HG02943 (cell line): Measurements from ENCODE around the gene SLC1A2.

Experiments used
- ATAC-seq: cut with Tn5 transposase; IDR thresholded peaks from one replicate; pipeline ENCODE4 v1.9.1; 2021; ENCODE audit warnings: mild to moderate bottlenecking, low read depth, moderate library complexity; ENCODE audit not compliant: unreplicated experiment

The SLC1A2 gene

DNA sequence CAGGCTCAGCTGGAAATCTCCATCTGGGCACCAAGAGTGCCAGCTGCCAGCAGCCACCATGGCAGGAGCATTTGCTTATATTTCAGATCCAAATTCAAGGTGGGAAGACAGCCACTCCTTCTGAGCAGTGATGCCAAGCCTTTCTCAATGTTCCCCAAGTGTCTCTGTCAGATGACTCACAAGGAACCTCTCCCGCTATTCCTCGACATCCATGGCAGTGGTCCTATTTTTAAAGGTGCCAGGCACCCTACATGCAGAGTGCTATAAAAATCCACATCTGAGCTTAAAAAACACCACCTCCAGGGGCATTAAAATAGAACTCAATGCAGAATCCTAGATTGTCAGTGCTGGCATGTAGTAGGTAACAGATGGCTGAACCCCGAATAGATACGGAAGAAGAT lies 112.1 kb downstream of the SLC1A2 start:
- no peak for ATAC-seq

DNA sequence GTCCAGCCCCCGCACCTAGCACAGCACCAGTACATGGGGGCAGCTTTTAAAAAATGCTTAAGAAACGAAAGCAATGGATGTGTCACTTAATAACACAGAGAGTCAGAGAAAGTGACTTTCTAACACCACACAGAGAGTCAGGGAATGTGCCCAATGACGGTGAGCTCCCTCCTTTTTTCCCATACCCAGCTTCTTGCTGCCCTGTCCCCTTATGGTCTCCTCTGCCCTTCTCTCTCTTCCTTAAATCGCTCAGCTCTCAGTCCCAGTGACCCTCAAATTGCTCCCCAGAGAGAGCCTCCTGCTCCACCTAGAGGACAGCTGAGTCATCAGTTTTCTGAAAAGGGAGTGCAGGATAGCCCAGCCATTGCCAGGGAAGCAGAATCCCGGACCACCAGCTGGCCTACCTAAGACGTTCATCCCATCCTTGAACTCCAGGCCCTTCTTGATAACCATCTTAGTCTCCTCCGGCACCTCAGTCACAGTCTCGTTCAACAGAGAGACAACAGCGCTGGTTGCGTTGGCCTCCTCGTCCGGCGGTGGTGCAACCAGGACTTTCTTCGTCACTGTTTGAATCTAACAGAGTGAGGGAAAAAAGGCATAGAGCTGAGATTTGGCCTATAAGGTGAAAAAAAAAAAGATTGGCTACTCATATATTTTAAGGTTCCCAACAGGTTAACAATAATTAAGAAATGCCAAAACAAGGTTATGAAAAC lies 113.5 kb downstream of the SLC1A2 start:
- ATAC-seq = no peak

- no peak for ATAC-seq
These were observed 114.4 kb downstream of the SLC1A2 start for GRCh38 chr11:35304900-35305460.

GRCh38 chr11:35304386-35304775 lies 115.0 kb downstream of the SLC1A2 start:
- ATAC-seq = no peak

DNA sequence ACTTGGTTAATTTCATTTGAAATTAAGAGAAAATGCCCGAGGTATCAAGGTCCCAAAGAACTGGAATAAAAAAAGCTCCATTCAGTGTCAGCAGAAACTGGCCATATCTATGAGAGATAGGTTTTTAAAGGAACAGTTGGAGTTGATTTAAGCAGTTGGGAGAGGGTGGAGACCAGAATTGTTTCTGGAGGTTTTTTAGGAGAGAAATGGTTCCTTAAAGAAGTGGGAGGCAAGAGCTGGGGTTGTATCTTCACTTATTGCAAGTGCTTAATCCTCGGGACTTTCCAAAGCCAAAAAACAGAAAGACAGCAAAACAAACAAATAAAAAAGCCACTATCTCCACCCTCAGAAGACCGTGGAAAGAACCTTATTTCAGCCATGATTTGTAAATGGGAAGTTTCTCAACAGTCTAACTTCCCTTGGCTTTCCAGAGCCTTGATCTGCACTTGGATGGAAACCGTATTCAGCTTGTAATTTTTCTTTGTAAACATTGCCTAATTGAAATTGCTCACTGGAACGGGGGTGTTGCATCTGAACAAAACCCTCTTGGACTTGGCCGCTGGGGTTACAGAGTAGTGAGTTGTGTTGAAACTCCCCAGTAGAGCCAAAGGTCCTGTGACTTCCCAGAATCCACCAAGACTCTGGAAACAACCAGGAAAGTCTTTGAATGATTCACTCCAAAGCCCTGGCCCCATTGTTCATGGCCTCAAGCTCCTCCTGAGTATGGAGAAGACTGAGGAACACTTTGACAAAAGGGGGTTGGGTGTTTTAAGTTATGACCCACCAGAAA lies 115.6 kb downstream of the SLC1A2 start:
- no peak for ATAC-seq

GRCh38 chr11:35302398-35302797 lies 117.0 kb downstream of the SLC1A2 start:
- ATAC-seq = no peak

DNA sequence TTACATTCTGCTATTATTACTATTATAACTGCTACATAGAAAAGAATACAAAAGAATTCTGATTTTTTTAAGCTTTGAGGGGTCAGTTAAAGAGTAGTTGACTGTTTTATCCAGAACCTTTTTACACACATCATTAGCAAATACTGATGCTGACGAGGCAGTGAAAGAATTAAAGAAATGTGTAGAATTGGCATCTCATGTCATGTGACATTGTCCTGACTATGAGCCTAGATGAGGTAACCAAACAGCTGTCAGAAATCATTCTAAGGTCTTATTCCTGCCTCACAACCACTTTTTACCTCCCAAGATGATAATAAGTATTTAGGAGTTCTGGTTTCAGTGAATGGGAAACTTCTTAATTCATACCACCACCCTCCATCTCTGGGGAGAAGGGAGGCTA lies 121.0 kb downstream of the SLC1A2 start:
- no peak for ATAC-seq

DNA sequence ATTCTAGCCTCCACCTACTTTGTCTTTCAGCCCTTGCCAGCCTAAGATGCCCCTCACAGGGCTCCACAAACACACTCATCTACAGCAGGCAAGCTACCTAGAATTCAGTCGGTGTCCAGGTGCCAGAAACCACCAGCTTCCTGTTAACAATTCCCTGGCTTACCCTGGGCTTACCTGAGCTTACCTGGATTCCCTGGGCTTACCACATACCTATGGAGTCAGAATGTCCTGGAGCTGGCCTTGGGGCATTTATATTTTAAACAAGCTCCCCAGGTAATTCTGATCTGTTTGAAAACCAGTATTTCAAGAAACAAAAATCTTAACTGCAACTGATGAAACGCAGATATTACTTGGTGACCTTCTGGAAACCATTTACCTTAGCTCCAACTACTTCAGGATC lies 123.6 kb downstream of the SLC1A2 start:
- no peak for ATAC-seq

- no peak for ATAC-seq
These were observed 125.7 kb downstream of the SLC1A2 start for GRCh38 chr11:35293699-35294098.

DNA sequence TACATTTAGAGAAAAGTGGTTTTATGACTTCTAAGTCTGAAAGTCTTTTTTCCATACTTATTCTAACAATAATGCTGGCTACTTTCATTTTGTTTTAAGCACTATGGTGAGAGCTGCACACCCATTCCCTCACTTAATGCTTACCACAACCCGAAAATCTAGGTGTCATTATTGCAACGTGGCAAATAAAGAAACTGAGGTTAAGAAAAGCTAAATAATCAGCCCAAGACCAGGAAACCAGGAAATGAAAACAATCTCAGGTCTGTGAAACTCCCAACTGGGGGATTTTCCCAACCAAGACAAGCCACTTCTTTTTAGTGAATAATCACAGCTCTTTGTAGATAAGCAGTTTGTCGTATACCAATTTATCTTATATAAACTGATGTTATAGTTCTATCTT lies 126.3 kb downstream of the SLC1A2 start:
- no peak for ATAC-seq

DNA sequence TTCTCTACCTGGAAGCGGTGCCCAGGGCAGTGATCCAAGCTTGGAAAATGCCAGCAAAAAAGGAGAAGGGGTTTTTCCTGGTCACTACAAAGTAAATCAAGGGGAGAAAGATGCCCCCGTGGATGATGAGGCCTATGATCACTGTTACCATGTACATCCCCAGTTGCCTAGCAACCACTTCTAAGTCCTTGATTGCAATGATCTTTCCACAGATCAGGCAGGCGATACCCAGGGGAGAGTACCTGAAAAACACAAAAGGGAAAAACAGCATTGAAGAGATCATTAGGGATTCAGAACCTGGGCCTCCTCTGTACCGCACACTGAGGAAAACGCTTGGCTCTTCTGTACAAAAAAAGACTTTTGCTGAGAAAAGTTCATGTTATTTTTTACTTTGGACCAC lies 127.1 kb downstream of the SLC1A2 start:
- no peak for ATAC-seq

GRCh38 chr11:35290876-35291275 lies 128.5 kb downstream of the SLC1A2 start:
- ATAC-seq = no peak

DNA sequence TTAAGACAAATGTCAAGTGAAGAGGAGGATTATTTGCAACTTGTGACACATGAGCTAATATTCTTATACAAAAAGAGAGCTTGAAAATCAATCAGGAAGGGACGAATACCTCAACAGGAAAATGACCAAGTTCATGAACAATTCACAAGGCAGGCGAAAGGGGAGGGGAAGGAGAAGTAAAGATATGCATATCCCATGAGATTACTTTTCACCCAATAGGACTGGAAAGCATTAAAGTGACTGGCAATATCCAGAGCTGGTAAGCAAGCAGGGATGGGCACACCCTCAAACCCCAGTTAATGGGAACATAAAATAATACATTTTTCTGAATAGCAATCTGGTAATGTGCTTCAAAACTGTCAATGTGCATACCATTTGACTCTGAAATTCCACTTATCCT lies 129.5 kb downstream of the SLC1A2 start:
- ATAC-seq = no peak

DNA sequence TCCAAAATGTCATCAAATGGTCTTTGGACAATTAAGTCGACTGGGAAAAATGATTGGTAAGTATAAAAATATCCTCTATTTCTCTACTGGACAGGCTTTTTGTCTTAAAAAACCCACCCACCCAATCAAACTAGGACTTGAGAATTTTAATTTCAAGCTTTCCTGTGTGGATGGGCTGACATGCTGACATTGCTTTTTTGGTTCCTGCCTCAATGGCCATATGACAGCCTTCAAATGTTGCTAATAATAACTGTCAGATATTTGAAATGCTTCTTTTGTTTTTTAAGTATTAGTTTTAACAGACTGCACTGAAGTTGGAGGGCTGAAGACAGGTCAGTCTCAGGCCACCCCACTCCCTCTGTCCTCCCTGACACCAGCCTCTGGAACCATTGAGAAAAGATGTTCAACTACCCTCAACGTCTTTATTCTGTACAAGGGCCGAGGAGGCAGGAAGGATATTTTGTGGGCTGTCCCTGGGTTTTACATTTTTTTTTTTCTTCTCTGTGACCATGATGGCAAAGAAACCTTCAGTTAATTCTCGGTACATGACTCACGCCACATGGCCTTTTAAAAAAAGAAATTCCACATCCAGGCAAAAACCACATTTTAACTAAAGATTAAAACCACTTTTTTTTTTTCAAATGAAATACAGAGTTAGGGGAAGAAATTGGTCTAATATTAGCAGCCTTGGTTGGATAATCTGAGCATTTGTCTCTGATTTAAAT lies 130.4 kb downstream of the SLC1A2 start:
- ATAC-seq = no peak

DNA sequence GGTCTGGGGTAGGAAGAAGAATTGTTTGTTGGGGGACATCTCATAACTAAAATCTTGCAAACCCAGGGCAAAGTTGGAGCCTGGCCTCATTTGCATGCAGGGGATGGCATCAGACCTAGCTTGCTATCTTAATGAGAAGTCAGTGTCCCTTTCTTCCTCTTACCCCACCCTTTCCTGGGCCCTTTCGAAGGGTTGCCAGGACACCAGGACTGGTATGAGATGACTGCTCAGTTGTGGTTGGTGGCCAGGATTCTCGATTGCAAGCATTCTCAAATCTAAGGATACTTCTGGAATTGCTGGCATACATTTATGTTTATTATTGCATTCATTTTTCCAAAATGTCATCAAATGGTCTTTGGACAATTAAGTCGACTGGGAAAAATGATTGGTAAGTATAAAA lies 131.0 kb downstream of the SLC1A2 start:
- no peak for ATAC-seq

DNA sequence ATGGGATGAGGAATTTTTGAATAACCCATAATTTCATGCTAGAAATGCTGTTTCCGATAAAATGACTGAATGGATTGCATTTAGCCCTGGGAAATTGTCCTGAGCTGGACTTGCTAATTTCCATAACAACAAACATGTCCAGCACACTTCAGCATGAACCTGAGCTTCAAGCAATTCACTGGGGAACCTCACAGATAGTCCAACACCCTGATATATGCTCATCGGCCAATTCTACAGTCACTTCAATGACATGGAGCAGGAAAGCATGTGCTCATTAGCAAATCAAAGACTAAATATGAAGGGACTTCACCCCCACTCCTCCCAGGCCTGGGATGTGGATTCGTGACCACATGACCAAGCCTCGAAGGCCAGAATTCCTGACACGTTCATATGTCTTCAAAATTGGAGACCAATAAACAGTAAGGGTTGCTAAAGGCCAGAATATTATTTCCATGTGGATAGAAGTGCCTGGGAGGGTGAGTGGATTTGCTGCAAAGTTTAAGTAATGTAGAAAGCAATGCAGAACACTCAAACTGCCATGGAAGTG lies 131.9 kb downstream of the SLC1A2 start:
- ATAC-seq = no peak

DNA sequence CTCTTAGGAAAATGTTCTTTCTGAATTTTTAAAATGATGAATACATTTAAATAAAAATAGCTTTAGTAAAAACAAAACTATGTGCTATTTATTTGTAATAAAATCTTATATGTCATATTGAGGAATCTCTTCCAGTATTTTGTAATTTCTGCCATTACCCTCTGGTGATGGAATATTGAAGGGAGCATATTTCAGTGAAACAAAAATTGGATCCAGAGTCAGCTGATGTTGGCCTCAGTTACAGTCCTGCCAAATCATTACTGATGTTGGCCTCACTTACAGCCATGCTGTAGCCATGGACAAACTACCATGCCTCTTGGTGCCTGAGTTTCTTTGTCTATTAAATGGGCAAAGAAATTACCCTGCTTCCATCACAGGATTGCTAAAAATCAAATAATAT lies 133.2 kb downstream of the SLC1A2 start:
- no peak for ATAC-seq

DNA sequence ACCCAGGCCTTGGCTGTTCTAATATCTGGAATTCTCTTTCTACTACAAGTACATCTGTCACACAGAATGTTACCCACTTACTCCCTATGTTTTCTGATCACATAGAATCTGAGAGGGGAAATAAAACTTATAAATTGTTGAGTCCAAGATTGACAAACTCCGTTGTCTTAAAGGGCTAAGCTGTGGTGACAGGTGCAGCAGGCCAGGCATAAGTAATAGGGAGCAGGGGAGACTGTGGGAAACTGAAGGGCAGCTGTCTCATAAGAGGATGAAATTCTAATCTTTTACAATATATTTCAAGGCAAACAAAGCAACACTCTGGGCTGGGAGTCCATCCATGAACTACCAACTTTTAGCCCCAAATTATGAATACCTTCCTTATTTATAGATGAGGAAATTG lies 133.9 kb downstream of the SLC1A2 start:
- no peak for ATAC-seq

GRCh38 chr11:35282221-35282882 lies 137.0 kb downstream of the SLC1A2 start:
- no peak for ATAC-seq

- ATAC-seq = no peak
These were observed 138.1 kb downstream of the SLC1A2 start for GRCh38 chr11:35281169-35281688.
